Fibroblast of pulmonary artery (primary cell): Measurements from ENCODE around the gene PHETA2.
"Not testable (repeated sequence)": the region's sequence is repeated elsewhere in the genome, so short reads cannot be mapped to it uniquely, and the experiment has no call there.

ENCODE experiments used
- DNase-seq: peaks from one replicate; pipeline ENCODE4 v3.0.0-alpha.2; 2010; ENCODE audit warnings: low read depth
- H3K4me3 ChIP-seq: replicated peaks from 2 replicates; pipeline ENCODE4 v1.5.1; 2011; ENCODE audit warnings: low read depth, mild to moderate bottlenecking, control low read depth, low read length, moderate library complexity
- TF ChIP-seq, protein P1 (sequence below): IDR thresholded peaks from 2 replicates; pipeline ENCODE4 v1.5.1; 2011; ENCODE audit warnings: mild to moderate bottlenecking, control low read depth, low read length, inconsistent platforms; ENCODE audit errors: missing control alignments

Gene PHETA2

DNA sequence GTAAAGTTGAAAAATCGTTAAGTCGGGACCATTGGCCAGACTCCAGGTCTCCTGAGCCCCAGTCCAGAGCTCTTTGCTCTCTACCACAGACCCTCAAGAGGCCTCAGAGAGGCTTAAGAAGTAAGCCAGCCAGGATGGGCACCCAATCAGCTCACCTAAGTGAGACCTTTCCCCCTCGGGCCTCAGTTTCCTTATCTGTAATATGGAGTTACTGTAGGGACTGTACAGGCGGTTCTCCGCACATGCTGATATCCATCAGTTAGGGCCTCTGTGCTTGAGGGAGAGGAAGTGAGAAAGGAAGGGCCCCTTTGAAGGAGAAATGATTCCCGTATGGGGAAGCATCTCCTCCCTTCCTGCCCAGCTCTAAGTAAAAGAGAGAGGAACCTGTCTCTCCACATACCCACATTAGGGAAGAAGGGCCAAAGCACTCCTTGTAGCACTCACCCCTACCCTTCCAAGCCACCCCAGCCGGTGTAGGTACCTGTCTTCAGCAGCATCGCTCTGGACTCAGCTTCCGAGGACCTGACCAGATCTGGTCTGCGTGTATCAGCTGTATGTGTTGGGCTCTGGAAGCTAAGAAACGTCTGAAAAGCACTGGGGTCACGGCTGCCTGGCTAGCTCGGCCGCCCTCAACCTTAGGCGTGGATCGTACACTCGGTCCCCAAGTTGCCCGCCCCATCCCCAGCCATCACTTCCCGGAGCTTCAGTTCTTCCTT is 4.1 kb upstream of the PHETA2 start:
- H3K4me3 ChIP-seq, result peak overlapping the region; percentile 71
- DNase-seq, result no peak
- TF ChIP-seq, protein P1, sequence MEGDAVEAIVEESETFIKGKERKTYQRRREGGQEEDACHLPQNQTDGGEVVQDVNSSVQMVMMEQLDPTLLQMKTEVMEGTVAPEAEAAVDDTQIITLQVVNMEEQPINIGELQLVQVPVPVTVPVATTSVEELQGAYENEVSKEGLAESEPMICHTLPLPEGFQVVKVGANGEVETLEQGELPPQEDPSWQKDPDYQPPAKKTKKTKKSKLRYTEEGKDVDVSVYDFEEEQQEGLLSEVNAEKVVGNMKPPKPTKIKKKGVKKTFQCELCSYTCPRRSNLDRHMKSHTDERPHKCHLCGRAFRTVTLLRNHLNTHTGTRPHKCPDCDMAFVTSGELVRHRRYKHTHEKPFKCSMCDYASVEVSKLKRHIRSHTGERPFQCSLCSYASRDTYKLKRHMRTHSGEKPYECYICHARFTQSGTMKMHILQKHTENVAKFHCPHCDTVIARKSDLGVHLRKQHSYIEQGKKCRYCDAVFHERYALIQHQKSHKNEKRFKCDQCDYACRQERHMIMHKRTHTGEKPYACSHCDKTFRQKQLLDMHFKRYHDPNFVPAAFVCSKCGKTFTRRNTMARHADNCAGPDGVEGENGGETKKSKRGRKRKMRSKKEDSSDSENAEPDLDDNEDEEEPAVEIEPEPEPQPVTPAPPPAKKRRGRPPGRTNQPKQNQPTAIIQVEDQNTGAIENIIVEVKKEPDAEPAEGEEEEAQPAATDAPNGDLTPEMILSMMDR, result no peak

DNA sequence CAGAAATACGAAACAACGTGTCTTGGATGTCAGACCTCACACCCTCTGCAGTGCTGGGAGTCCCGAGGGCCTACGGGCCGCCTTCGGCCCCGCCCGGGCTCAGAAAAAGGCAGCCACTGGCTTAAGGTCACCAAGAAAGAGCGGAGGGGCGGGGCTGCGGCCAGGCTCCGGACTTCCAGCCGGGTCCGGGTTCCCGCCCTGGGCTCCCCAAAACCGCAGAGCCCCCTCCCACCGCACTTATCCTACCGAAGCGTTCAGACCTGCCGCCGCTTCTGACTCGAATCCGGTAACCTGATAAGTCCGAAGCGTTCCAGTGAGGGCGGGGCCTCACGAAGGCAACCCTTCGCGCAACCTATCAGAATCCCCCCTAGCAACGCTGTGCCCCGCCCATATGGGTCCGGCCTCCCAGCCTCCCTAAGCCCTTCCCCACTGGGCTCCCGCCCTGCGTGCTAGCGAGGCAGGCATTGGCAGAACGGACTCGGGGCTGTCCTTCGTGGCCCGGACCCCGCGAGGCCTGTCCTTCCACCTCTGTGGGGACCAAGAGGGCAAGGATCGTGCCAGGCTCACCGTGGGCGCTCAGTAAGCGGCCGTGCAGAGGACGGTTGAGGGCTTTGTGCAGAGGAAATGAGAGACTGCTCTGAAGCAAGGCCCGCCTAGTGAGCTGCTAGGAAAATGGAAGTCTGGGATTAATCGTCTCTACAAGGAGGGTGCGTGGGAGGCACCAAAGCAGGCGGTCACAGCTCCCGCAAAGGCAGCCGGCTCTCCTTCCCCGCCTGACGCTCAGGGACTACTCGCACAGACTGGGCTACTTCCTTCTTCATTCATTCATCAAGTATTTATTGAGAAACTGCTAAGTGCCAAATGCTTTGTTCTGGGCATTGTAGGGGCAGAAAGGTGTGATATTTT is 3.3 kb upstream of the PHETA2 start, which contains the start of gene NAGA:
TSS of gene NAGA (minus strand) at position 296 of the 906 bp plus-strand sequence. CDS start 515 bp downstream, outside the sequence.
- H3K4me3 ChIP-seq, result peak within 1 kb of the TSS; percentile 71
- TF ChIP-seq, protein P1, result no peak
- DNase-seq, result peak; percentile 95

DNA sequence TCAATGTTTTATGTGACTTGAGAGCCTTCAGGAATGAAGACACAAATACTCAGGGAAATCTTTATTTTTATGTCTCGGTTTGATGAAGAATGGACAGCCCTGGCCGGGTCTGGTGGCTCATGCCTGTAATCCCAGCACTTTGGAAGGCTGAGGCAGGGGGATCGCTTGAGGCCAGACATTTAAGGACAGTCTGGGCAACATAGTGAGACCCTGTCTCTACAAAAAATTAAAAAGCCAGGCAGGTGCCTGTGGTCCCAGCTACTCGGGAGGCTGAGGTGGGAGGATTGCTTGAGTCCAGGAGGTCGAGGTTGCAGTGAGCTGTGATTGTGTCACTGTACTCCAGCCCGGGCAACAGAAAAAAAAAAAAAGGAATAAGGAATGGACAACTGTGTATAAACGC is 2.5 kb upstream of the PHETA2 start:
- DNase-seq, H3K4me3 ChIP-seq: not testable (repeated sequence)

DNA sequence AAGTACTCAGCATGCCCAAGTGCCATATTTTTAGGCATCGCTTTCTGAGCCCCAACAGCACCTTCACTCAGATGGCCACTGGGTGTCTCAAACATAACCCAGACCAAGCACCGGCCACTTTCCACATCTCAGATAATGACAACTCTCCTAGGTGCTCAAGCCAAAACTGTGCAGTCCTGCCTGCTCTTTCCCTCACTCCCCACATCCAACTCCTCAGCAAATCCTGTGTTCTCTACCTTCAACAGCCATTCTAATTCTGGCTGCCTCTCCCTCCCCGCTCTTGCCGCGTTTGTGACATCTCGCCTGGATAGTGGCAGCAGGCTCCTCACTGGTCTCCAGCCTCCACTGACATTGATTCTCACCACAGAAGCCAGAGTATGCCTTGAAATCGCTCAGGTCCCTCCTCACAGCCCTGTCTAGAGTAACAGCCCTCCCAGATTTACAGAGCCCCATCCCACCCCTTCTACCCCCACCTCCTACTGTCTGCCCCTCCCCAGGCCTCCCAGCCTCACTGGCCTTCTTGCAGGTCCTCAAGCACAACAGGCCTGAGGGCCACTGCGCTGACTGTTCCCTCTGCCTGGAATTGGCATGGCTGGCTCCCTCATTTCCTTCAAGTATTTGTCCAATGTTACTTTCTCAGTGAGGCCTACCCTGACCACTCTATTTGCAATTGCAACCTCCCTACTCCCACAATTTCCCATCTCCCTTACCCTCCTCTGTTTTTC is 1.3 kb upstream of the PHETA2 start:
- TF ChIP-seq, protein P1, result no peak
- DNase-seq, result no peak
- H3K4me3 ChIP-seq, result no peak overlapping the region

DNA sequence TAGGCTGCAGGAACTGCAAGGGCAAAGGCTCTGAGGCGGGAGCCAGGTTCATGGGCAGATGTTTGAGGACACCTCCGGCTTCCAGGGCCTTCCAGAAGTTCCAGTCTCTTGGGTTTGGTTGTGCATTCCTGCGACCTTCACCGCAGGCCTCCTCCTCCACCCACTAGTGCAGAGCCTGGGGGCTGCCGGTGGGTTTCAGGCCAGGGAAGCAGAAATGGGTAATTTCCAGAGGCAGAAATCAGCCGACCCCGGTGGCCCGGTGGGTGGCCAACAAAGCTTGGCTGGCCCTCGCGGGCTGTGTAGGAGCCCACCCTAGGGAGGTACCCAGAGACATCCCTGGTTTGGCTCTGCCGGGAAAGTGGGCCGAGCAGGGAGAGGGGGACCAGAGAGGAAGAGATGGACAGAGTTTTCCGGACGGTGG is 417 bp upstream of the PHETA2 start:
- TF ChIP-seq, protein P1, result no peak
- DNase-seq, result no peak
- H3K4me3 ChIP-seq, result peak overlapping the region; percentile 60

DNA sequence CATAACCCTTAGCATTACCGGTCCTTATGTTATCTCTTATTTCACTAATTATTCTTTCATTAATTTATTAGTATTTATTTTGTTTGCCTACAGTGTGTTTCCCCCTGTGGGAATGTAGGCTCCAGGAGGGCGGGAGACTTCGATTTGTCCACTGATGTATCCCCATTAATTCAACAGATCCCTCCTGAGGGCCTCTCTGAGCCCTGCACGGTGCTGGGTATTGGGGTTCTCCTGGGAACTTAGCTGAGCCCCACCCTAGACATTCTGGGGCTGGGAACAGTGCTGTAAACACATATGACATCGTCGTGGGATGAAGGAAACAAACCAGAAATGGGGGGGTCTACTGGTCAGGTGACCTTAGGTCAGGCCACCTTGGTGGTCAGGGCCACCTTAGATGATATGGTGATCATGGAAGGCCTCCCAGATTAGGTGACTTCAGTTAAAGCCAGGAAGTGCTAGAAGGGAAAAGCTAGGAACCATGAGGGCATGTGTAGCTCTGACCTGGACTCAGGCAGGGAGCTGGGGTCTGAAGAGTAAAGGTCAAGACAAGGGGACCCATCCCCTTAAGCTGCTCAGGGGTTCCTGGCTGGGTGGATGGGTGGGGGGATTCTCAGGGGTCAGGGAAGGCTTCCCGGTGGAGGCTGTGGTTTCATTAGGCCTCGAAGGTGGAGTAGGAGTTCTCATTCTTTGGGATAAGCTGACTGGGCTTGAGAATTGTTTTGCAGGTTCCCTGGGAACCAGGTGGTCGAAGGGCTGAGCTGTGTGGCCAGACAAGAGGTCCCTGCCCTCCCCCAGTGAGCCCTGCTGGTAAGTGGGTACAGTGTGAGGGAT is 1.0 kb downstream of the PHETA2 start:
- TF ChIP-seq, protein P1, result no peak
- H3K4me3 ChIP-seq, result peak overlapping the region; percentile 60
- no peak for DNase-seq
